ENCODE results near the gene FAM240B. TPM values are rescaled to one million over a fixed set of nuclear protein-coding genes. Genes with fewer than 3 reads are reported as not detected.

FAM240B gene
- total RNA-seq, 2 donors from 2014 or later = not detected

Other genes with a start within 250 kb of the FAM240B start
- gene ANKRD18A, start 99.5 kb downstream of the FAM240B start, total RNA-seq = 10 to 100 TPM in 1 of 2 donors, 1 to 10 TPM in 1; 5.7 to 16.0 TPM